A673 (cell line): Measurements from ENCODE around the gene ANKRD12.

Experiments
- EZH2 ChIP-seq: fragments of 200-600 bp; sonication (generic); IDR thresholded peaks from 2 replicates; pipeline ENCODE4 v1.6.1; 2017; ENCODE audit warnings: borderline replicate concordance, low read depth, mild to moderate bottlenecking, mixed read lengths, antibody characterized with exemption, low read length; ENCODE audit not compliant: poor library complexity, severe bottlenecking
- TF ChIP-seq, protein P1 (sequence below): fragments of 300-800, 200-600 bp; sonication (generic); conservative IDR thresholded peaks from 2 replicates; pipeline ENCODE4 v1.5.1; 2017; ENCODE audit warnings: low read depth, mild to moderate bottlenecking, antibody characterized with exemption, low read length, moderate library complexity, mixed read lengths

DNA sequence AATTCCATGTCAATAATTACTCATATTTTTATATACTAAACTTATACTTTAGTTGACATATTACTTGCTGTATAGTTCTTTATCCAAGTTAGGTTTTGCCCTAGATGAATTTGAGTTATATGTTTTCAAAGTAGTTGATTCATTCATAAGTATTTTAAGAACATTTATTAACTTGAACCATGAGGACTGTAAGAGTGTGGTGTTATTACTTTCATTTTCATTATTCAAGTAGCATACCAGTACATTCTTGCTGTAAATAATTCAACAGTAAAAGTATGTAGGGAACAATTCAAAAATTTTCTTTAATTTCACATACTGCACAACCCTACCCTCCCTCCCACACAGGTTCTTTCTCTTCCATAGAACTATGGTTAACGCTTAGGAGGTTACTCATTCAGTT, 75.4 kb downstream of the ANKRD12 start:
- TF ChIP-seq, protein P1, sequence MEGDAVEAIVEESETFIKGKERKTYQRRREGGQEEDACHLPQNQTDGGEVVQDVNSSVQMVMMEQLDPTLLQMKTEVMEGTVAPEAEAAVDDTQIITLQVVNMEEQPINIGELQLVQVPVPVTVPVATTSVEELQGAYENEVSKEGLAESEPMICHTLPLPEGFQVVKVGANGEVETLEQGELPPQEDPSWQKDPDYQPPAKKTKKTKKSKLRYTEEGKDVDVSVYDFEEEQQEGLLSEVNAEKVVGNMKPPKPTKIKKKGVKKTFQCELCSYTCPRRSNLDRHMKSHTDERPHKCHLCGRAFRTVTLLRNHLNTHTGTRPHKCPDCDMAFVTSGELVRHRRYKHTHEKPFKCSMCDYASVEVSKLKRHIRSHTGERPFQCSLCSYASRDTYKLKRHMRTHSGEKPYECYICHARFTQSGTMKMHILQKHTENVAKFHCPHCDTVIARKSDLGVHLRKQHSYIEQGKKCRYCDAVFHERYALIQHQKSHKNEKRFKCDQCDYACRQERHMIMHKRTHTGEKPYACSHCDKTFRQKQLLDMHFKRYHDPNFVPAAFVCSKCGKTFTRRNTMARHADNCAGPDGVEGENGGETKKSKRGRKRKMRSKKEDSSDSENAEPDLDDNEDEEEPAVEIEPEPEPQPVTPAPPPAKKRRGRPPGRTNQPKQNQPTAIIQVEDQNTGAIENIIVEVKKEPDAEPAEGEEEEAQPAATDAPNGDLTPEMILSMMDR = no peak
- no peak for TF ChIP-seq EZH2
